Common myeloid progenitor, CD34-positive (primary cell): Measurements from ENCODE around the gene ADAM15.

ENCODE experiments used
- CTCF ChIA-PET: fragments of 350-600 bp; sonication (Branson Sonifier 250); formaldehyde crosslinking; loops from one replicate; lab custom pipeline; 2021; ENCODE audit warnings: antibody characterized with exemption; lab: Charles Lee
- POLR2A ChIA-PET: fragments of 350-600 bp; sonication (Branson Sonifier 250); formaldehyde crosslinking; loops from one replicate; lab custom pipeline; 2021; ENCODE audit warnings: antibody characterized with exemption; lab: Charles Lee
- DNase-seq, 3 donors: peaks; one replicate each; pipeline versions ENCODE4 v3.0.0 to v3.0.0-alpha.2; 2013
- H3K27ac ChIP-seq, 2 experiments: 1 replicate in 1 of 2; 2 replicates in 1 of 2; pipeline ENCODE4 v1.7.0; 2013; ENCODE audit warnings: inconsistent platforms in 2 of 2, low read length in 2 of 2, mild to moderate bottlenecking in 2 of 2, low read depth in 1 of 2, moderate library complexity in 1 of 2; ENCODE audit not compliant: severe bottlenecking in 2 of 2, insufficient read depth in 1 of 2, poor library complexity in 1 of 2
- H3K27me3 ChIP-seq, 5 experiments: replicated peaks in 2 of 5; 1 replicate in 3 of 5; 2 replicates in 2 of 5; pipeline versions ENCODE4 v1.6.1 to v1.7.0; 2013; ENCODE audit warnings: low read length in 4 of 5, mild to moderate bottlenecking in 2 of 5, moderate library complexity in 2 of 5, inconsistent platforms in 1 of 5; ENCODE audit not compliant: insufficient read depth in 5 of 5, control insufficient read depth in 4 of 5
- H3K36me3 ChIP-seq, 4 experiments: 1 replicate in 2 of 4; 2 replicates in 2 of 4; pipeline versions ENCODE4 v1.6.1 to v1.7.0; 2013; ENCODE audit warnings: low read length in 3 of 4, control low read depth in 1 of 4, mild to moderate bottlenecking in 1 of 4; ENCODE audit not compliant: control insufficient read depth in 4 of 4, insufficient read depth in 4 of 4
- H3K4me1 ChIP-seq, 4 experiments: 1 replicate in 3 of 4; 2 replicates in 1 of 4; pipeline versions ENCODE4 v1.6.1 to v1.7.1; 2013; ENCODE audit warnings: low read length in 3 of 4, mild to moderate bottlenecking in 3 of 4, control low read depth in 1 of 4, inconsistent platforms in 1 of 4, moderate library complexity in 1 of 4; ENCODE audit not compliant: control insufficient read depth in 4 of 4, insufficient read depth in 4 of 4; ENCODE audit errors: control extremely low read depth in 1 of 4
- H3K4me3 ChIP-seq, 7 experiments: 1 replicate in 4 of 7; 2 replicates in 3 of 7; pipeline versions ENCODE4 v1.5.1 to v1.7.0; 2013; ENCODE audit warnings: mild to moderate bottlenecking in 7 of 7, low read length in 6 of 7, moderate library complexity in 6 of 7, inconsistent platforms in 2 of 7, low read depth in 2 of 7, control low read depth in 1 of 7; ENCODE audit not compliant: insufficient read depth in 4 of 7, control insufficient read depth in 1 of 7; ENCODE audit errors: extremely low read depth in 1 of 7
- H3K9me3 ChIP-seq, 5 experiments: 1 replicate in 4 of 5; 2 replicates in 1 of 5; pipeline versions ENCODE4 v1.6.1 to v1.7.1; 2013; ENCODE audit warnings: low read length in 4 of 5, mild to moderate bottlenecking in 2 of 5, inconsistent platforms in 1 of 5, low read depth in 1 of 5, moderate library complexity in 1 of 5; ENCODE audit not compliant: control insufficient read depth in 4 of 5, insufficient read depth in 2 of 5; ENCODE audit errors: control extremely low read depth in 1 of 5
- WGBS: methylation state at CpG from one replicate; pipeline ENCODE4 v1.1.5; 2013; ENCODE audit not compliant: insufficient coverage; 5-methylcytosine and 5-hydroxymethylcytosine counted together

The ADAM15 gene

GRCh38 chr1:155076371-155076770 is 25.3 kb downstream of the ADAM15 start:
- no peak overlapping the region for H3K4me3 ChIP-seq
- POLR2A ChIA-PET = no interaction called here
- H3K27me3 ChIP-seq = peaks cover 0 to 36% (median 22%) of the 10 kb centered on the region in 5 experiments
- no peaks in the 10 kb centered on the region for H3K9me3 ChIP-seq
- H3K4me1 ChIP-seq = peaks cover 2 to 61% (median 42%) of the 10 kb centered on the region in 4 experiments
- no peak for DNase-seq
- CTCF ChIA-PET = interaction anchor here (1.0 to 11.6 kb wide), 8 partner anchors 8 to 516 kb away, joined by 3 to 121 read pairs (median 4); partner anchors contain the start of gene EFNA4
- WGBS = 100% methylated on average over 1 of the region's 1 CpG
- H3K36me3 ChIP-seq = no peaks in the 10 kb centered on the region
- H3K27ac ChIP-seq = no peak overlapping the region

GRCh38 chr1:155077346-155077745 is 26.2 kb downstream of the ADAM15 start:
- ChIA-PET POLR2A (no interaction called here), CTCF (interaction anchor here (3.1 to 11.6 kb wide), 2 partner anchors 13 to 24 kb away, joined by 13 to 121 read pairs; partner anchors contain the start of gene EFNA4)
- Histone ChIP-seq H3K36me3 (no peaks in the 10 kb centered on the region), H3K27me3 (peaks cover 0 to 46% (median 27%) of the 10 kb centered on the region in 5 experiments), H3K4me1 (peaks cover 3 to 64% (median 47%) of the 10 kb centered on the region in 4 experiments), H3K9me3 (no peaks in the 10 kb centered on the region), H3K27ac (no peak overlapping the region), H3K4me3 (no peak overlapping the region)
- 97% methylated on average over 3 of the region's 3 CpGs for WGBS
- DNase-seq = no peak

GRCh38 chr1:155077758-155078445 is 26.8 kb downstream of the ADAM15 start:
- CTCF ChIA-PET = interaction anchor here (3.1 to 11.6 kb wide), 2 partner anchors 14 to 24 kb away, joined by 13 to 121 read pairs; partner anchors contain the start of gene EFNA4
- POLR2A ChIA-PET = no interaction called here
- H3K27ac ChIP-seq = no peak overlapping the region

GRCh38 chr1:155078469-155079209 is 27.5 kb downstream of the ADAM15 start, which contains the start of gene EFNA3:
Gene EFNA3 (plus strand): TSS chr1:155078837. CDS start chr1:155078942, 105 bp downstream.
- POLR2A ChIA-PET = interaction anchor here (0.7 kb wide), 1 partner anchor 9 kb away, joined by 3 read pairs; no protein-coding TSS in a partner anchor
- CTCF ChIA-PET = interaction anchor here (1.0 to 11.6 kb wide), 3 partner anchors 14 to 519 kb away, joined by 3 to 121 read pairs (median 13); partner anchors contain the start of gene EFNA4

More at GRCh38 chr1:155077758-155078445, 26.8 kb downstream of the ADAM15 start:
- no peaks in the 10 kb centered on the region for H3K36me3 ChIP-seq
- H3K4me1 ChIP-seq = peaks cover 3 to 65% (median 52%) of the 10 kb centered on the region in 4 experiments
- H3K27me3 ChIP-seq = peaks cover 0 to 52% (median 33%) of the 10 kb centered on the region in 5 experiments
- WGBS = 91% methylated on average over 4 of the region's 4 CpGs
- no peaks in the 10 kb centered on the region for H3K9me3 ChIP-seq
- peak overlapping the region in 1 of 7 experiments; percentile 8 for H3K4me3 ChIP-seq
- DNase-seq = no peak

GRCh38 chr1:155079210-155079486 is 28.0 kb downstream of the ADAM15 start:
- WGBS = 0% methylated on average over 8 of the region's 10 CpGs
- Histone ChIP-seq H3K27me3 (peaks cover 0 to 63% (median 37%) of the 10 kb centered on the region in 5 experiments), H3K4me3 (peak overlapping the region in 5 of 7 experiments; percentile 32 to 62 (median 37)), H3K9me3 (no peaks in the 10 kb centered on the region), H3K27ac (no peak overlapping the region), H3K4me1 (peaks cover 3 to 57% (median 56%) of the 10 kb centered on the region in 4 experiments), H3K36me3 (no peaks in the 10 kb centered on the region)
- no peak for DNase-seq
- ChIA-PET CTCF (interaction anchor here (1.0 to 11.6 kb wide), 3 partner anchors 15 to 520 kb away, joined by 3 to 121 read pairs (median 13); partner anchors contain the start of gene EFNA4), POLR2A (interaction anchor here (0.7 kb wide), 1 partner anchor 10 kb away, joined by 3 read pairs; no protein-coding TSS in a partner anchor)

More at GRCh38 chr1:155078469-155079209, 27.5 kb downstream of the ADAM15 start, which contains the start of gene EFNA3:
- Histone ChIP-seq H3K4me1 (peaks cover 3 to 58% (median 55%) of the 10 kb centered on the region in 4 experiments), H3K36me3 (no peaks in the 10 kb centered on the region), H3K4me3 (peak within 1 kb of the TSS in 5 of 7 experiments; percentile 32 to 62 (median 46)), H3K27ac (no peak within 1 kb of the TSS), H3K9me3 (no peaks in the 10 kb centered on the region), H3K27me3 (peaks cover 0 to 59% (median 37%) of the 10 kb centered on the region in 5 experiments)
- DNase-seq = peak in 2 of 3 donors; percentile 49 to 56
- under 1% methylated on average over 54 of the region's 59 CpGs for WGBS

GRCh38 chr1:155079487-155080311 is 28.6 kb downstream of the ADAM15 start:
- CTCF ChIA-PET = interaction anchor here (1.0 to 11.6 kb wide), 6 partner anchors 8 to 520 kb away, joined by 3 to 121 read pairs (median 6); partner anchors contain the start of gene EFNA4

More at GRCh38 chr1:155079487-155080311, 28.6 kb downstream of the ADAM15 start:
- WGBS = under 1% methylated on average over 47 of the region's 67 CpGs
- Histone ChIP-seq H3K27me3 (peaks cover 0 to 63% (median 37%) of the 10 kb centered on the region in 5 experiments), H3K4me1 (peaks cover 3 to 62% (median 59%) of the 10 kb centered on the region in 4 experiments), H3K9me3 (no peaks in the 10 kb centered on the region), H3K27ac (no peak overlapping the region), H3K36me3 (no peaks in the 10 kb centered on the region), H3K4me3 (peak overlapping the region in 4 of 7 experiments; percentile 24 to 62 (median 40))
- POLR2A ChIA-PET = no interaction called here
- DNase-seq = peak in 1 of 3 donors; percentile 52
